ENCODE data around the gene ETFA. TPM values are rescaled to one million over a fixed set of nuclear protein-coding genes. Genes with fewer than 3 reads are reported as not detected.

ETFA gene
- total RNA-seq, 2 donors from 2014 or later = 68.6 to 82.8 TPM

GRCh38 chr15:76330080-76330680 is 18.9 kb upstream of the ETFA start:
- WGBS = 76% methylated on average over 7 of the region's 7 CpGs
- DNase-seq (ENCODE audit: low spot score) = no peak
- Histone ChIP-seq H3K4me3 (no peak overlapping the region), H3K4me1 (replicated peaks) (no peaks in the 10 kb centered on the region), H3K27me3 (replicated peaks; ENCODE audit: insufficient read depth) (no peaks in the 10 kb centered on the region), H3K27ac (no peak overlapping the region), H3K36me3 (no peaks in the 10 kb centered on the region), H3K9me3 (no peaks in the 10 kb centered on the region)
- intact Hi-C loops (cut with DNase I) = no loop called here
- TF ChIP-seq POLR2AphosphoS5 (IDR thresholded peaks at IDR 0.05) (no peak), POLR2A (IDR thresholded peaks at IDR 0.05) (no peak)
- TF ChIP-seq, protein P1, sequence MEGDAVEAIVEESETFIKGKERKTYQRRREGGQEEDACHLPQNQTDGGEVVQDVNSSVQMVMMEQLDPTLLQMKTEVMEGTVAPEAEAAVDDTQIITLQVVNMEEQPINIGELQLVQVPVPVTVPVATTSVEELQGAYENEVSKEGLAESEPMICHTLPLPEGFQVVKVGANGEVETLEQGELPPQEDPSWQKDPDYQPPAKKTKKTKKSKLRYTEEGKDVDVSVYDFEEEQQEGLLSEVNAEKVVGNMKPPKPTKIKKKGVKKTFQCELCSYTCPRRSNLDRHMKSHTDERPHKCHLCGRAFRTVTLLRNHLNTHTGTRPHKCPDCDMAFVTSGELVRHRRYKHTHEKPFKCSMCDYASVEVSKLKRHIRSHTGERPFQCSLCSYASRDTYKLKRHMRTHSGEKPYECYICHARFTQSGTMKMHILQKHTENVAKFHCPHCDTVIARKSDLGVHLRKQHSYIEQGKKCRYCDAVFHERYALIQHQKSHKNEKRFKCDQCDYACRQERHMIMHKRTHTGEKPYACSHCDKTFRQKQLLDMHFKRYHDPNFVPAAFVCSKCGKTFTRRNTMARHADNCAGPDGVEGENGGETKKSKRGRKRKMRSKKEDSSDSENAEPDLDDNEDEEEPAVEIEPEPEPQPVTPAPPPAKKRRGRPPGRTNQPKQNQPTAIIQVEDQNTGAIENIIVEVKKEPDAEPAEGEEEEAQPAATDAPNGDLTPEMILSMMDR (IDR thresholded peaks at IDR 0.05) = peak in 2 of 4 experiments; percentile 29 to 47

DNA sequence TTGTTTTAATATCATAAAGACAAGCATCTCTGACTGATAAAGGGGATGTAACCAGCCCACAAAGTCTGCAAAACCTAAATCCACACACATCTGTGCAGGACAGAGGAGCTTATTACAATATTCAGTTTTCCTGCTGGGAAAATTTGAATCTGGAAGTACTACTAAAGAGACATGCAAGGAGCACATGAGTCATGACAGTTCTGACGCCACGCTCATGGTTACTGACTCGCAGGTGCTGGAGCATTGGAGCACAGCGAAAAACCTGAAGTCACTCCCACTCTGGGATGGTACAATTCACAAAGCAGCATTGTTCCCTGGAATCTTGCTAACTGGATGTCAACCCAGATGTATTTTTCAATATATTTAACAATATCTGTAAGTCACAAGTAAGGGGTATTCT is 17.7 kb upstream of the ETFA start:
- intact Hi-C loops (cut with DNase I) = no loop called here
- H3K4me3 ChIP-seq = no peak overlapping the region
- TF ChIP-seq POLR2AphosphoS5 (IDR thresholded peaks at IDR 0.05) (no peak), POLR2A (IDR thresholded peaks at IDR 0.05) (no peak)
- TF ChIP-seq, protein P1 (IDR thresholded peaks at IDR 0.05) = no peak
- no peaks in the 10 kb centered on the region for H3K9me3 ChIP-seq
- H3K27ac ChIP-seq = no peak overlapping the region
- WGBS = 75% methylated on average over 4 of the region's 4 CpGs
- no peaks in the 10 kb centered on the region for H3K4me1 ChIP-seq (replicated peaks)
- H3K36me3 ChIP-seq = no peaks in the 10 kb centered on the region
- H3K27me3 ChIP-seq (replicated peaks; ENCODE audit: insufficient read depth) = no peaks in the 10 kb centered on the region
- no peak for DNase-seq (ENCODE audit: low spot score)

GRCh38 chr15:76328106-76328696 is 16.9 kb upstream of the ETFA start:
- no peaks in the 10 kb centered on the region for H3K4me1 ChIP-seq (replicated peaks)
- H3K27me3 ChIP-seq (replicated peaks; ENCODE audit: insufficient read depth) = no peaks in the 10 kb centered on the region
- intact Hi-C loops (cut with DNase I) = no loop called here
- H3K9me3 ChIP-seq = no peaks in the 10 kb centered on the region
- WGBS = 56% methylated on average over 8 of the region's 8 CpGs
- TF ChIP-seq, protein P1 (IDR thresholded peaks at IDR 0.05) = no peak
- TF ChIP-seq POLR2AphosphoS5 (IDR thresholded peaks at IDR 0.05) (no peak), POLR2A (IDR thresholded peaks at IDR 0.05) (no peak)
- no peak overlapping the region for H3K4me3 ChIP-seq
- no peak for DNase-seq (ENCODE audit: low spot score)
- no peaks in the 10 kb centered on the region for H3K36me3 ChIP-seq
- no peak overlapping the region for H3K27ac ChIP-seq

DNA sequence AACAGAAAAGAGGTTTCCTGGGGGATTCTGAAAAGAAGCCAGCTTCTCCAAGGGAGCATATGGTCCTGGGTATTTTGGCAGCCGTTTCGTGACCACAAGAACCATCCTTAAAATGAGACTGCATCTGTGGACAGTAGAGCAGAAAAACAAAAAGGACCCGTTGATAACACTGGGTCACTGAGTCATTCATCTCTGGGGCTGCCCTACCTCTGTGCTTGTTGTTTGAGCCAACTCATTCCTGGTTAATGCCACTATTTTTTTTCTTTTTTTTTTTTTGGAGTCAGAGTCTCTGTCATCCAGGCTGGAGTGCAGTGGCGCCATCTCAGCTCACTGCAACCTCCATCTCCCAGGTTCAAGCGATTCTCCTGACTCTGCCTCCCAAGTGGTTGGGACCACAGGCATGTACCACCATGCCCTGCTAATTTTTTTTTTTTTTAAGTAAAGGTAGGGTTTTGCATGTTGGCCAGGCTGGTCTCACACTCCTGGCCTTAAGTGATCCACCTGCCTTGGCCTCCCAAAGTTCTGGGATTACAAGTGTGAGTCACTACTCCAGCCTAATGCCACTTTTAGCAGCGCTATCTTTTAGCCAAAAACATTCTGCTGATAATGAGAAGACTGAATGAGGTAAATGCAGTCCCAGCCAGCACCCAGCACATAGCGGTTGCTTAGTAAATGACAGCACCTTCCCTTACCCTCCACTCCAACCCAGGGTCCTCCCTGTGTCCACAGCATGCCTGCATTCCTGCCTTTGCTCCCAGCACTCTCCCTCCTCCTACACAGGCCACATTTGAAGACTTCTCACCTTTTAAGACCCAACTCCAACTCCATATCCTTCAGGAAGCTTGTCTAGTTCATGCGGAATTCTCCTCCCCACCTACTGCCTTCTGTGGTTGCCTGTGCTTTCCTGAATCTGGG is 16.2 kb upstream of the ETFA start:
- intact Hi-C loops (cut with DNase I) = no loop called here
- Histone ChIP-seq H3K9me3 (no peaks in the 10 kb centered on the region), H3K27me3 (replicated peaks; ENCODE audit: insufficient read depth) (no peaks in the 10 kb centered on the region), H3K36me3 (no peaks in the 10 kb centered on the region), H3K4me3 (no peak overlapping the region), H3K27ac (no peak overlapping the region), H3K4me1 (replicated peaks) (no peaks in the 10 kb centered on the region)
- 89% methylated on average over 8 of the region's 8 CpGs for whole genome bisulfite sequencing
- TF ChIP-seq POLR2A (IDR thresholded peaks at IDR 0.05) (no peak), POLR2AphosphoS5 (IDR thresholded peaks at IDR 0.05) (no peak)
- TF ChIP-seq, protein P1 (IDR thresholded peaks at IDR 0.05) = no peak
- no peak for DNase-seq (ENCODE audit: low spot score)

Data from prostate gland (tissue), 2 donors.